Right kidney (tissue), 1 donor: ENCODE measurements around the gene VWCE.
A peak's percentile ranks its signal among the peaks of the same experiment; 100 is the strongest.

Source experiments
- DNase-seq: peaks from one replicate; pipeline ENCODE4 v3.0.0-alpha.2; 2016

Gene VWCE

GRCh38 chr11:61328351-61328750 is 33.2 kb upstream of the VWCE start:
- DNase-seq = no peak

- DNase-seq = no peak
These were observed 32.6 kb upstream of the VWCE start for GRCh38 chr11:61327669-61328071.

GRCh38 chr11:61325649-61326414 is 30.7 kb upstream of the VWCE start:
- no peak for DNase-seq

GRCh38 chr11:61315260-61315659 is 20.1 kb upstream of the VWCE start:
- no peak for DNase-seq

GRCh38 chr11:61310749-61311148 is 15.6 kb upstream of the VWCE start:
- no peak for DNase-seq

GRCh38 chr11:61309739-61310138 is 14.6 kb upstream of the VWCE start:
- DNase-seq = no peak

GRCh38 chr11:61309141-61309540 is 14.0 kb upstream of the VWCE start:
- no peak for DNase-seq

- DNase-seq = no peak
These were observed 12.2 kb upstream of the VWCE start for GRCh38 chr11:61307354-61307753.

GRCh38 chr11:61306221-61306620 is 11.1 kb upstream of the VWCE start:
- DNase-seq = no peak

GRCh38 chr11:61305417-61305816 is 10.3 kb upstream of the VWCE start:
- DNase-seq = no peak

GRCh38 chr11:61303725-61304124 is 8.6 kb upstream of the VWCE start:
- no peak for DNase-seq

GRCh38 chr11:61302550-61302949 is 7.4 kb upstream of the VWCE start:
- DNase-seq = no peak

GRCh38 chr11:61298663-61299244 is 3.6 kb upstream of the VWCE start:
- DNase-seq = no peak

GRCh38 chr11:61297746-61298145 is 2.6 kb upstream of the VWCE start:
- DNase-seq = no peak

GRCh38 chr11:61297341-61297740 is 2.2 kb upstream of the VWCE start:
- DNase-seq = no peak

GRCh38 chr11:61295596-61295926 is 445 bp upstream of the VWCE start:
- no peak for DNase-seq

GRCh38 chr11:61293867-61294716 is 1.0 kb downstream of the VWCE start:
- DNase-seq = peak; percentile 84

GRCh38 chr11:61292356-61292755 is 2.8 kb downstream of the VWCE start:
- DNase-seq = no peak

- DNase-seq = no peak
These were observed 4.0 kb downstream of the VWCE start for GRCh38 chr11:61290905-61291690.

GRCh38 chr11:61287338-61287977 is 7.7 kb downstream of the VWCE start:
- no peak for DNase-seq

GRCh38 chr11:61283613-61284012 is 11.5 kb downstream of the VWCE start:
- no peak for DNase-seq

- DNase-seq = peak; percentile 56
These were observed 13.4 kb downstream of the VWCE start for GRCh38 chr11:61281581-61282250.
